OCI-LY1 (cell line): ENCODE measurements around the gene SLC25A25.

ENCODE experiments used
- CTCF ChIP-seq: fragments of 200-600 bp; sonication (generic), shearing (Covaris generic); IDR thresholded peaks from 2 replicates; pipeline ENCODE4 v1.5.1; 2017; ENCODE audit warnings: mild to moderate bottlenecking, antibody characterized with exemption, low read length, moderate library complexity, mixed read lengths
- EZH2 ChIP-seq: fragments of 200-600 bp; sonication (generic), shearing (Covaris generic); IDR thresholded peaks from 2 replicates; pipeline ENCODE4 v1.8.0; 2017; ENCODE audit warnings: borderline replicate concordance, mixed run types, mild to moderate bottlenecking, antibody characterized with exemption, low read length, moderate library complexity, mixed read lengths

GRCh38 chr9:128021098-128021497 is 46.9 kb upstream of the SLC25A25 start:
- no peak for TF ChIP-seq CTCF
- no peak for TF ChIP-seq EZH2
